HTR-8/SVneo (cell line): Measurements from ENCODE around the gene AARS1.
"Not testable (repeated sequence)": the region's sequence is repeated elsewhere in the genome, so short reads cannot be mapped to it uniquely, and the experiment has no call there.

Experiments
- DNase-seq: peaks from one replicate; pipeline ENCODE4 v3.0.0; 2011; ENCODE audit warnings: low spot score, mixed read lengths; ENCODE audit not compliant: insufficient read length
- FAIRE-seq: peaks from 2 replicates; lab custom pipeline; 2011; peaks lifted over from hg19 to GRCh38; lab: Jason Lieb, UNC

AARS1 gene

DNA sequence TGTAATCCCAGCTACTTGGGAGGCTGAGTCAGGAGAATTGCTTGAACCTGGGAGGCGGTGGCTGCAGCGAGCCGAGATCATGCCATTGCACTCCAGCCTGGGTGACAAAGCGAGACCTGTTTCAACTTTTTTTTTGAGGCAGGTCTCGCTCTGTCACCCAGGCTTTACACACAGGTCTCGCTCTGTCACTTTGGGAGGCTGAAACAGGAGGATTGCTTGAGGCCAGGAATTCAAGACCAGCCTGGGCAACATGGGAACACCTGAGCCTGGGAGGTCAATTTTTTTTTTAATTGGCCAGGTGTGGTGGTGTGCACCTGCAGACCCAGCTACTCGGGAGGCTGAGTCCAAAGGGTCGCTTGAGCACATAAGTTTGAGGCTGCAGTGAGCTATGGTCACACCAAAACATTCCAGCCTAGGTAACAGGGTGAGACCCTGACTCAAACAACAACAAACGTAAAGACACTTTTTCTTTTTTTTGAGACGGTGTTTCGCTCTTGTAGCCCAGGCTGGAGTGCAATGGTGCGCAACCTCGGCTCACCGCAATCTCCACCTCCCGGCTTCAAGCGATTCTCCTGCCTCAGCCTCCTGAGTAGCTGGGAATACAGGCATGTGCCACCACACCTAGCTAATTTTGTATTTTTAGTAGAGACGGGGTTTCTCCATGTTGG lies 1.9 kb downstream of the AARS1 start:
- DNase-seq, FAIRE-seq: not testable (repeated sequence)

DNA sequence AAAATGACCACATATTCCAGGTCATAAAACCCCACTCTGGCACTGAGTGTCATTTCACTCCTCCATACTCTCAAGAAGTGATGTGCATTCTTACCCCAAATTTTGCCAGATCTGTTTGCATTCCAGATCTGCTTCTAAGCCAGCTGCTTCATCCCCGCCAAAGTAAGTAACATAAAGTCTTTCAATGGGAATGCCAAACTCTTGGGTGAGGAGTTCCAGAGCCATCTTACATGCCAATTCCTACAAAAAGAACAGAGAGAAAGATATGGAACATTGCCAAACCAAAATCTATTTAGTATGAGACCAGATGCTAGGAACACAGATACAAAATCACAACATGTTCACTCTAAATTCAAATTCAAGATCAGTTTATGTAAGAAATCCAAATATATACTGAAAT lies 12.9 kb downstream of the AARS1 start:
- no peak for FAIRE-seq
- no peak for DNase-seq

DNA sequence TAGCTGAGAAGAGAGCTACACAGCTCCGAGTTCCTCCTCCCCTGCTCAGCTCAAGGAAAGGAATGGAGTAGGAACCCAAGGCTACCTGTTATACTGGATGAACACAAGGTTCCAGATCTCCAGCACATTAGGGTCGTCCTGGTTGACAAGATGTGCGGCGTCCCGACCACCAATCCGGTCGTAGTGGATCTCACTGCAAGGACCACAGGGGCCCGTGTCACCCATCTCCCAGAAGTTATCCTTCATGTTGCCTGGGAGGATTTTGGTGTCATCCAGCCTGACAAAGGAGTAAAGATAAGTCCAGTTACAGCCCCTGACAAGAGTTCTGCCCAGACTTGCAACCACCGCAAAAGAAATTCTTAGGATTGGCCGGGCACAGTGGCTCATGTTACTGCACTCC lies 17.6 kb downstream of the AARS1 start:
- DNase-seq (no peak), FAIRE-seq (no peak)

DNA sequence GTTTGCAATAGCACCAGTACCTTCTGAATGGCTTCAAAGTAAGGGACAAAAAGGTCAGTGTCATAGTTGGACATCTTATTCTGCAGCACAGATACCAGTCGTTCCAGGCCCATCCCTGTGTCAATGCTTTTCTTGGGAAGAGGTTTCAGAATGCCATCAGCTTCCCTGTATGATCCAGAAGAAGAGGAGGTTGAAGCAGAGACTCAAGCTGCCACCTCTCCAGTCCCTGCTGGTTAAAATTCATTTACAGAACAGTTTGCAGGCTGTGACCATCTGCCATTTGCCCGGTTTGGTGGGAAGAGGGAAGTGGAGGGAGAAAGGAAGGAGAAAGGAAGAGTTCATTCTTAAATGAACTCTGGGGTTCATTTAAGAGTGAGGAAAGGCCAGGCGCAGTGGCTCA lies 19.1 kb downstream of the AARS1 start:
- no peak for DNase-seq
- no peak for FAIRE-seq

DNA sequence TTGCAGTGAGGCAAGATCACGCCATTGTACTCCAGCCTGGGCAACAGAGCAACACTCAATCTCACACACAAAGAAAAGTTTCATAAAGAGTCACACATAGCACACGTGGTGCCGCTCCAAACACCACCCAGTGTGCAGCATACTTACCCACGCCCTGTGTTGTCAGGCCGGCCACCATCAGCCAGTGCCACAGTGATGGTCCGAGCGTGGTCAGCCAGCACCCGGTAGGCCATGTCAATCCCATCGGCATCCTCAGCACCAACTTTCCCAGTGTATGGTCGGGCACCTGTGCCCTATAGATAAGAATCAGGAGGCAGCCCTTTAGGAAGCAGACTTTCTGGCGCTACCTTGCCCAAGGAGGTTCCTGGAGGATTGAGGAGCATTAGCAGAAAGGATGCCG lies 19.8 kb downstream of the AARS1 start:
- FAIRE-seq (peak; percentile 54), DNase-seq (no peak)

DNA sequence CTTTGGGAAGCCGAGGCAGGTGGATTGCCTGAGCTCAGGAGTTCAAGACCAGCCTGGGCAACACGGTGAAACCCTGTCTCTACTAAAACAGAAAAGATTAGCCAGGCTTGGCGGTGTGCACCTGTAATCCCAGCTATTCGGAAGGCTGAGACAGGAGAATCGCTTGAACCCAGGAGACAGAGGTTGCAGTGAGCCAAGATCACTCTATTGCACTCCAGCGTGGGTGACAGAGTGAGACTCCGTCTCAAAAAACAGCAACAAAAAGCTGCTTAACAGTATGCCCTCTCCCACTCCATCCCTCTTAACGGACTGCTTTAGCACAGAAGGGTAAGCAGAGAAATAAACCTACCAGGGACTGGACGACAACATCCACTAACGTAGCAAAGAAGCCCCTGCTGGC lies 21.4 kb downstream of the AARS1 start:
- not testable (repeated sequence) for DNase-seq, FAIRE-seq

DNA sequence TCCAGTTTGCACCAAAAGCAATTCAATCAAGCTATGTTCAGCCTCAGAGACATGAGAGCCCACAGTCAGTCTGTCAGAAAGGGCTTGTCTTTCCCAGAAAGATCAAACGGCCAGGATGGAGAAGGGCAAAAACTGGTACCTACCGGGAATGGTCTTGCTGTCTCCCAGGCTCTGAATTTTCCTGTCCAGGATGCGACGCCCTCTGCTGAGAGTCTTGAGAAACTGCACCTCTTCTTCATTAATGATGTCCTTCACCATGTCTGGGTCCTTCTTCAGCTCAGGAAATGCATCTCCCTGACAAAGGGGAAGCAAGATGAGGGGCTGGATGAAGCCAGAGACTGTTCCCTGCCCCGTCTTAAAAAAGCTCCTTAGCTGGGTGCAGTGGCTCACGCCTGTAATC lies 21.8 kb downstream of the AARS1 start:
- FAIRE-seq (no peak), DNase-seq (peak; percentile 67)

DNA sequence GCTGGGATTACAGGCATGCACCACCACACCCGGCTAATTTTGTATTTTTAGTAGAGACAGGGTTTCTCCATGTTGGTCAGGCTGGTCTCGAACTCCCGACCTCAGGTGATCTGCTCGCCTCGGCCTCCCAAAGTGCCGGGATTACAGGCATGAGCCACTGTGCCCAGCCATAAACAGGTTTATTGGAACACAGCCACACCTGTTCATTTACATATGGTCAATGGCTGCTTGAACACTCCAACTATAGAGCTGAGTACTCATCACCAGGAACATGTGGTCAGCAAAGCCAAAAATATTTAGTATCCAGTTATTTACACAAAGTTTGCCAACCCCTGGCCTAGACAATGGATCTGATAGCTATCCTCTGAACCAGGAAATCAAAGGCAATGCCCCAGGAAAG lies 29.4 kb downstream of the AARS1 start:
- not testable (repeated sequence) for FAIRE-seq, DNase-seq

DNA sequence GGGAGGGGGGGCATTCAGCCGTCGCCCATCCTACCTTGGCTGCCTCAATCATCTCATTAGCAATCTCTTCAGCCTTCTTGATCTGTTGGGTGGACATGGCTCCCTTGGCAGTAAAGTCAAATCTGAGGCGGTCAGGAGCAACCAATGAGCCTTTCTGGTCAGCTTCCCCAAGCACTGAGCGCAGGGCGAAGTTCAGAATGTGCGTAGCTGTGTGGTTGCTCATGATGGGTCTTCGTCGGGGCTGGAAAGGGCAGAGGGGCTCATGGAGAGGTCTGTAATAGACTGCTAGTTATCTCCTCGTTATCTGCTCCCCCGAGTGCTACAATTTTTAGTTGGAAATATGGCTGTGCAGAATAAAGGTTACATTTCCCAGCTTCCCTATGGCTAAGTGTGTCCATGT lies 30.4 kb downstream of the AARS1 start:
- DNase-seq (no peak), FAIRE-seq (no peak)

DNA sequence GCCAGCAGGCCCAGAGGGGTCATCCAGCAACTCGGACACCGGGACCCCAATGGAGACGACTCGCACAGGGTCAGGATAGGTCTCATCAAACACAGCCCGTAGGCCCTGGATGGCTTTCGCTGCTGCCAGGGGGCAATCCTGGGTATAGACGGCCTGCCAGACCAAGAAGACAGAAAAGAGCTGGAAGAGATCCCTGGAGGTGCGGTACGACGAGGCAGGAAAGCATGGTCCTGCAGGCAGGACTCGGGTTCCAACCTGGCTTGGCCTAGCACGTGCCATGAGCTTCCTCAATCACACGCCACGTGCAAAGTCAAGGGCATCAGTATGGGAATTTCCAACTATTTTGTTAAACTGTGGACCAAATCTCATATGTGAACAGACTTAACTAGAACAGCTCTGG lies 31.2 kb downstream of the AARS1 start:
- FAIRE-seq (no peak), DNase-seq (no peak)

DNA sequence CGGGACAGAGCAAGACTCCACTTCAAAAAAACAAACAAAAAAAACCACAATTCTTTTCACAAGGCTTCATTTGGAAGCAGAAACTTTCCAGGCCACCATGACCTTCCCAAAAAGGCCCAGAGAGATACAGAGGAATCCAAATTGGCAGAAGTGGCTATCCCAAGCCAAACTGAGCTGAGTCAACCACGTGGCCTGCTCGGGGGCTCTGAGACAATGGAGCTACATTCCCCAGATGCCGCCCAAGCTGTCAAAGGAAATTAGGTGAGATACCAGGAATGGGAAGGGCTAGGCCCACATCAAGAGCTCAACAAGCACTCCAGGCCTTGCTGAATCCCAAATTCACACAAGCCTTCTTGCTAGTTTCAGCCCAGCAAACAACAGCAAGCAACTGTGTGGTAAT lies 31.9 kb downstream of the AARS1 start:
- FAIRE-seq (no peak), DNase-seq (no peak)

DNA sequence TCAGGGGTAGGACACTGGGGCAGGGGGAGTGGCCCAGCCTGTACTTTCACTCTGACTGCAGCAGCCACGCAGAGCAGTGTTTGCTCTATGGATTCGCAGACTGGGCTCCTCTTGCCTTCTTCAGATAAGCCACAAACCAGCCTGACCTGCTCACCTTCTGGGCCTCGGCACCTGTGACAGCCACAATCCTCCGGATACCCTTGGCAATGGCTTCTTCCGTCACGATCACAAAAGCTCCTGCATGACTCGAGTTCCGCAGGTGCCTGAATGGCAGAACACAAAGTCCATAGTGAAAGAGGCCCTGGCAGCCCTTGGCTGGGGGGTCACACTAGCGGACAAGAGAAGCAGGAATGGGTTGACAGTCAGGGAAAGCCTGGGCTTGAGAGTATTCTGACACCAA lies 33.7 kb downstream of the AARS1 start:
- FAIRE-seq (no peak), DNase-seq (no peak)

DNA sequence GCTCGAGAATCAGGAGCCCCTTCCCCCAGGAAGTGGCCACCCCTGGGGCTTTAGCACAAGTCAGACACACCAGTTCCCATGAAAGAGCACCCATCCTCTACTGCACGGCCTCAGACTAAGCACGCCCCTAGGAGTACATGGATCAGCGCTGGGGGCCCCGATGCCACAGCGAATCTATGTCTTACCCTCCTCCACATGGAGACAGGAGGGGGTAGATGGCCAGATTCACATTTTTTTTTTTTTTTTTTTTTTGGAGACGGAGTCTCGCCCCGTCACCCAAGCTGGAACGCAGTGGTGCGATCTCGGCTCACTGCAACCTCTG lies 34.4 kb downstream of the AARS1 start:
- FAIRE-seq (no peak), DNase-seq (no peak)

DNA sequence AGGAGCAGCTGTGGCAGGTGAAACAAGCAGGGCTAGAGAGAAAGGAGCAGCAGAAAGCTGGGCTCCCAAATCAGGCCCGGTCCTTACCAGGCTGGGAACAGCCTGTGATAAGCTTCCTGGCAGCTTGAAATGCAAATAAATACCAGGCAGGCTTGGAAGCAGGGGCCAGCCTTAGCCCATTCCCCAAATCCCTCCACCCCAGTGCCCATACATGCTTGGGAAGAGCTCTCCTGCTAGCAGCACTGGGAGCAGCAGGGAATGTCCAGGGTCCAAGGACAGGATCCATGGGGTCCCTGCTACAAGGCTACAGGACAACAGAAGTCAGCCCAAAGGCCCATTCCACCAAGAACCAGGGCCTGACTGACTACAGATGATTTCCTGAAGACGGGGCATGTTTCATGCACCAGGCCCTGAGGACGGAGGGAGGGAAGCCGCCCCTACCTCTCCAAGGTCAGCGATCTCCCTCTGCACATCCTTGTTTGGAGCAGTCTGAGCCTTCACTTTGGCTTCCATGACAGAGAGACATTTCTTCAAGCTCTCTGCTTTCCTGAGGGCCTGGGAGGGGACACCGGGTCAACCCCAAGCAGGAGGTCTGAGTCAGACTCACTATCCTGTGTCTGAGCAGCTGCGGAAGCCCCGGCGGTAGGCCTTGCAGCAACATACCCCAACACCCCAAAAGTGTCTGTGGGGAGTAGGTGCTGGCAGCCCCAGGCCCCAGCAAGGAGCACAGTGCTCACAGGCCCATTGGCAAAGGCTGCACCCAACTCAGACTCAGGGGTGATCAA lies 34.9 kb downstream of the AARS1 start:
- DNase-seq: no peak
- FAIRE-seq: no peak

DNA sequence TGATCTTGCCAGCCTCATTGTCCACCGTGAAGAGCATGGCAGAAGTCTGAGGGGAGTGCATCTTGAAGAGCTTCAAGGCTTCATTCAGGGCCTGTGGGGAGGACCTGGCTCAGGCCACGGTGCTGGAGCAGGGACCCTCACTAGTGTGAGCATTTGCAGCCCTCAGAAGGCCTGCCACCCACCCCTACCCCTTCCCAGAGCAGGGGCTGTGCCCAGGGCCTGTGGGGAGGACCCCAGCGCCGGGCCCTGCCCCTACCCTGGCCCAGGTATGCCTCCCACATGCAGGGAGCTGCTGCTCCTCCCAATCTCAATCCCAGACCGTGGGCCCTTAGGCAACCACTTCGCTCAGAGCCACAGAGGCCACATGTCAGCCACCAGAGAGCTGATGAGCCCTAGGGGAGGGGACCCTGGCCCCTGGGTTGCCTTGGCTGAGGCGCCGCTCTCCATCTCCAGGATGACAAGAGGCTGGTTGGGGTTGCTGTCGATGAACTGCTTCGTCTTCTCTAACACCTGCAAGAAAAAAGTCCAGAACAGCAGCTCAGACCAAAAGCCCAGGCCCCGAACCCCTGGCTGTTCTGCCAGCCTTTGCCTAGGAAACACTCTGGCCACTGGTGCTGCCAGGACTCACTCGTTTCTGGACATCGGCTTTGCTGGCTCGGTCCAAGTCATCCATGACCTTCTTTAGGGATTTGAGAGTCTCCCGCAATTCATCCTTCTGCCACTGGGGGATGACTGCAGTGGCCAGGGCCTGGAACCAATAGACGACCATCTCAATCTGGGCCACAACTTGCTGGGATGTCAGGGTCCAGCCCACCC lies 35.8 kb downstream of the AARS1 start:
- DNase-seq: peak; percentile 43
- no peak for FAIRE-seq

DNA sequence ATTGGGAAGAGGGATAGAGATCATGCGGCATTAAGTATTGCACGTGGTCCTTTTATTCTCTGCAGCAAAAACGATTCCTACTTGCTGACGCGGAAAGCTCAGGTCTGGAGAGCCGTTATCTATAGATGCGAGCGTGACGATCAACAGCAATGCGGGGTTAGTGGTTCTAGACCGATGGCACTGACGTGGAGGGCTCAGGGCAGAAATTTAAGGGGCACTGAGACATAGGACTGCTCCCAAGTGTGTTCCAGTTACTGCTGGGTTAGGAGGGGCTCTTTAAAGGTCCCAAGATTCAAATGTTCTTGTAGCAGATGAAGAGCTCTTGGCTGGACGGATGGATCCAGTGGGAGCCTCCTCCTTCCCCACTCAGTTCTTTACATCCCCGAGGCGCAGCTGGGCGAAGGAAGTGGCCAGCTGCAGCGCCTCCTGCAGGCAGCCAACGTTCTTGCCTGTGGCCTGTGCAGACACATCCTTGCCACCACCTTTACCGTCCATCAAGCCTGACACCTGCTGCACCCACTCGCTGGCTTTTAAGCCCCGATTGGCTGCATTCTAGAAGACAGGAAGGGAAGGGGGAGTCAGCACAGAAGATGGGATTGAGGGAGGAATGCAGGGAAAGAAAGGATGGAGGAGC lies 36.8 kb downstream of the AARS1 start:
- no peak for FAIRE-seq
- no peak for DNase-seq

DNA sequence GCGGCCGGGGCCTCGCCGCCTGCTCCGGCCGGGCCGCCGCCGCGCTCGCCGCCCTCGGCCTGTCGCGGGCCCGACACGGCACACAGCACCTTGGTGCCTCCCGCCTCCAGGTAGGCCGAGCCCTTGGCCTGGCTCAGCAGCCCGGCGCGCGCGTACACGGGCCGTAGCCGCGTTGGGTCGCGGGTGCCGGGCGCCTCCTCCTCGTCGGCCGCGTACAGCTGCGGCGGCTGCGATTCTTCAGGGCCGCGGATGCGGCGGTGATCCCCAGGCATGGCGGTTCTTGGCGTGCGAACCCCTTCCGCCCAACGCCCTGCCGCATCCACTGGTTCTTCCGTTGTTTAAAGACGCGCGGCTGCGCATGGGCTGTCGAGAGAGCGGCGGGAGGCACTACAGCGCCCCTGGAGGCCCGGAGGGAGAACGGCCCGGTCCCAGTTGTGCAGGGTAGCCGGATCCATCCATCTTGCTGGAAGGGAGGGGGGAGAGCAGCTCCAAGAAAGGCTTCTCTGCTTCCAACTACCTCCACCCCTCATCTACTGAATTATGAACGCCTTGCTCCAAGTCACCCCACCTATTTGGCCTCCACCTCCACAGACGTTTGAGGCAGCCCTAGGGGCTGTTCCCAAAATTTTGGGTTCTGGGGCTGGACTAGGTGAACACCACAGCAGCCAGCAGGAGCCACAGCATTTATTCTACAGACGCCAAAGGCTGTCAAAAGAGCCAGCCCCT lies 37.5 kb downstream of the AARS1 start, which contains the start of gene EXOSC6:
EXOSC6 (minus strand) TSS at position 312 of the 726 bp plus-strand sequence; CDS start at position 272, 40 bp downstream.
- FAIRE-seq (peak; percentile 89), DNase-seq (peak; percentile 98)

DNA sequence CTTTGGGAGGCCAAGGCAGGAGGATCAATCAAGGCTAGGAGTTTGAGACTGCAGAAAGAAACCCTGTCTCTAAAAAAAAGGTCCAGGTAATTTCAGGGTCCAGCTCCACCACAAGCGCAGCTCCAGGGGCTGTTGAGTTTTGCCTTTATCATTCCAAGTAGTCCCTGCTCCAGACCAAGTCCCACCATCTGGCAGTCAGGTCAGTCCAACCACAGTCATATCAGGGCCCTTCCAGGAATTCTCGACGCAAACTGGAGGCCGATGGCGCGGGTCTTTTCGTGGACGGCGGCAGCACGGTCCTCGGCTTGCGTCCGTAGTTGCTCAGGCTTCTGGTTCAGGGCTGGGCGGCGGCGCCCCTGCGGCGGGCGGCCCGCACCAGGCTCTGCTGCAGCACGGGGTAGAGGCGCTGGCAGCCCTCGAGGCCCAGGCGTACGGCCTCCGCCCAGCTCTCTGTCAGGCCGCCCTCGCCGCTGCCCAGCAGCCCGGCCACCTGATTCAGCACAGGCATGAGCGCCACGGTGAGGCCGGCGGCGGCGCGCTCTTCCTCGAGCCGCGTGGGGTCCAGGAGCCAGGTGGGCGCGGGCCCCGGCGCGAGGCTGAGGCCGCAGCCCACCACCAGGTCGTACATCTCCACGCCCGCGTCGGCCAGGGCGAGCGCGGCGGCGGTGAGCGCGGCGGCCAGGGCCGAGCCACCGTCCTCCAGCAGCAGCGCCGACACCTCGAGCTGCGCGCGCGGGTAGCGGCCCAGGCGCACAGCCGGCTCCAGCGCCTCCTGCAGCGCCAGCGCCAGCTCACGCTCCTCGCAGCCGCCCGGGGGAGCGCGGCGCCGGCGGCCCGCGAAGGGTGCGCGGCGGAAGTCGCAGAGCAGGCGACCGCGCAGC lies 38.3 kb downstream of the AARS1 start:
- no peak for FAIRE-seq
- DNase-seq: peak; percentile 55

DNA sequence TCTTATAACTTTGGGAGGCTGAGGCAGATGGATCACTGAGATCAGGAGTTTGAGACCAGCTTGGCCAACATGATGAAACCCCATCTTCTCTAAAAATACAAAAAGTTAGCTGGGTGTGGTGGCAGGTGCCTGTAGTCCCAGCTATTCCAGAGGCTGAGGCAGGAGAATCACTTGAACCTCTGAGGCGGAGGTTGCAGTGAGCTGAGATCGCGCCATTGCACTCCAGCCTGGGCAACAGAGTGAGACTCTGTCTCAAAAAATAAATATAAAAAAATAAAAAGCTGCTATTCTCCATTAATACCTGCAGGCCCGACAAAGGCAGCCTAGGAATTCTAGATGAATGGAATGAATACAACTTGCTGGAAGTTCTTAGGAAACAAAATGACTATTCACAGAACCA lies 39.6 kb downstream of the AARS1 start:
- not testable (repeated sequence) for FAIRE-seq, DNase-seq
